Central memory CD4-positive, alpha-beta T cell (primary cell): ENCODE results near the gene NUDT13.

Experiments used
- DNase-seq: peaks from one replicate; pipeline ENCODE4 v3.0.0; 2022

The NUDT13 gene

GRCh38 chr10:73167458-73167782 is 57.2 kb downstream of the NUDT13 start:
- no peak for DNase-seq

DNA sequence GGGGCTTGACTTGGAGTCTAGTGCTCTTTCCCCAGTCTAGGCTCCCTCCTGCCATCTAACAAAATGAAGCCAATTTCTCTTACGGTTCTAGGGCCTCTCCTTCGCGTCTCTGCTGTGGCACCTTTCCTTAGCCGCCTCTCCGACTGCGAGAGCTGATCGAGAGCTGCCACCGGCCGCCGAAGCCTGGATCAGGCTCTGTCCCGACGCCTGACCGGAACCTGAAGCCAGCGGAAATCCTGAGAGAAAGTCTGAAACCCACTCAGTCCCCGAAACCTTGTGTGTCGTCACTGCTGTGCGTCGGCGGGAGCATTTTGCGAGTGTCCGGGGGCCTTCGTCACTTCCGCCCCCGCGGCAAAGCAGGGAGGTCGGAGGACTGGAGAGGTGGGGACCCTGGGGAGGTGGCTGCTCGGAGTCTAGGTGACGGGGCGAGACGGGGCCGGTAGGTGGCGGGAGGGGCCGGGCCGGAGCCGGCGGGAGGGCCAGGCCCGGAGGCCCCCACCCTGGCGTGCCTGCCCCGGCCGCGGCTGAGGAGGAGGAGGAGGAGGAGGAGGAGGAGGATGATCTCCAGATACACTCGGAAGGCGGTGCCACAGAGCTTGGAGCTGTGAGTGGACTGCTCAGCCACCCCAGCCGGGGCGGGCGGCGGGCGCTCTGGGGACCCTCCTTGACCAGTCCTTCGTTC is 57.7 kb downstream of the NUDT13 start, which contains the start of the genes ECD and FAM149B1:
Gene ECD (minus strand): TSS at position 226 of the 682 bp plus-strand sequence. CDS start 4,071 bp downstream, outside the sequence.
Gene FAM149B1 (plus strand): TSS at position 337 of the 682 bp plus-strand sequence. CDS start 221 bp downstream, at position 558.
- peak; percentile 91 for DNase-seq

DNA sequence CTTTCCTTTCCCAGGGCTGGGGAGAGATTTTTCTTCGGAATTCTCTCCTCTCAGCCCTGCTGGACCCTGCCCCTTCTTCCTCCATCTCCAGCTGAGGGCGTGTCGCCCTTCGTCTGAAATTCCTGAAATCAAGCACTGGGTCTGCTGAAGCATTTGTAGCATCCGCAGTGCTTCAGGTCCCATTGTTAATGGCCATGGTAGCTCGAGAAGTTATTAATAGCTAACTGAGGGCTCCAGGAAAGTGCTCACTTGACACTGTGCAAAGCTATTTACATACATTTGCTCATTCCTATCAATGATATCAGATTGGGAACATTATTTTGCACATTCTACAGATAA is 58.2 kb downstream of the NUDT13 start:
- no peak for DNase-seq

GRCh38 chr10:73169320-73169719 is 59.1 kb downstream of the NUDT13 start:
- DNase-seq: no peak

- no peak for DNase-seq
Observed at GRCh38 chr10:73172867-73173266, 62.6 kb downstream of the NUDT13 start.

- DNase-seq: no peak
Observed at GRCh38 chr10:73174148-73174925, 64.1 kb downstream of the NUDT13 start.
